RWPE1 (cell line): ENCODE results near the gene KDM4B.
A peak's percentile ranks its signal among the peaks of the same experiment; 100 is the strongest.

Source experiments
- CTCF ChIA-PET: fragments of 350-600 bp; sonication (Branson Sonifier 250); formaldehyde crosslinking; extraction: SDS; loops from one replicate; lab custom pipeline; 2021; lab: Yijun Ruan, JAX
- POLR2A ChIA-PET: fragments of 400-600 bp; formaldehyde crosslinking; extraction: SDS; loops from one replicate; lab custom pipeline; 2020; ENCODE audit warnings: antibody characterized with exemption; ENCODE audit not compliant: low non-redundant PET; lab: Yijun Ruan, JAX
- DNase-seq: peaks from one replicate; pipeline ENCODE4 v3.0.0; 2012; ENCODE audit warnings: low spot score
- H3K27ac ChIP-seq: fragments of 450-650 bp; 2 replicates; pipeline ENCODE4 v1.5.1; 2017
- CTCF ChIP-seq: fragments of 450-650 bp; conservative IDR thresholded peaks from 2 replicates; pipeline ENCODE4 v1.5.1; 2017; ENCODE audit warnings: low read depth, mild to moderate bottlenecking

The KDM4B gene

GRCh38 chr19:5080809-5081208 lies 111.9 kb downstream of the KDM4B start:
- no peak overlapping the region for H3K27ac ChIP-seq
- CTCF ChIA-PET, result no interaction called here
- POLR2A ChIA-PET, result no interaction called here
- no peak for TF ChIP-seq CTCF
- no peak for DNase-seq

- ChIA-PET CTCF (no interaction called here), POLR2A (no interaction called here)
- no peak for DNase-seq
- TF ChIP-seq CTCF, result no peak
- no peak overlapping the region for H3K27ac ChIP-seq
Measured at GRCh38 chr19:5081443-5082161, 112.7 kb downstream of the KDM4B start.

- TF ChIP-seq CTCF, result no peak
- H3K27ac ChIP-seq, result no peak overlapping the region
- ChIA-PET POLR2A (interaction anchor here (0.6 kb wide), 1 partner anchor 20 kb away, joined by 4 read pairs; no protein-coding TSS in a partner anchor), CTCF (no interaction called here)
- no peak for DNase-seq
Measured at GRCh38 chr19:5083547-5083965, 114.6 kb downstream of the KDM4B start.

GRCh38 chr19:5085566-5085965 lies 116.7 kb downstream of the KDM4B start:
- no peak for TF ChIP-seq CTCF
- POLR2A ChIA-PET, result interaction anchor here (0.5 kb wide), 1 partner anchor 10 kb away, joined by 6 read pairs; no protein-coding TSS in a partner anchor
- no peak for DNase-seq
- CTCF ChIA-PET, result no interaction called here
- H3K27ac ChIP-seq, result no peak overlapping the region

GRCh38 chr19:5086230-5086629 lies 117.3 kb downstream of the KDM4B start:
- ChIA-PET POLR2A (no interaction called here), CTCF (interaction anchor here (0.5 kb wide), 1 partner anchor 39 kb away, joined by 3 read pairs; no protein-coding TSS in a partner anchor)
- no peak for DNase-seq
- no peak overlapping the region for H3K27ac ChIP-seq
- TF ChIP-seq CTCF, result no peak

- TF ChIP-seq CTCF, result no peak
- ChIA-PET CTCF (interaction anchor here (0.5 kb wide), 1 partner anchor 39 kb away, joined by 3 read pairs; no protein-coding TSS in a partner anchor), POLR2A (no interaction called here)
- peak; percentile 12 for DNase-seq
- no peak overlapping the region for H3K27ac ChIP-seq
Measured at GRCh38 chr19:5086725-5087439, 118.0 kb downstream of the KDM4B start.
